Fibroblast of mammary gland (primary cell): ENCODE measurements around the gene COQ8B.

Experiments used
- DNase-seq: peaks from one replicate; pipeline ENCODE4 v3.0.0-alpha.2; 2010; ENCODE audit warnings: low read depth
- H3K4me3 ChIP-seq: 2 replicates; pipeline ENCODE4 v1.5.1; 2011; ENCODE audit warnings: low read depth, mild to moderate bottlenecking, low read length, moderate library complexity; ENCODE audit not compliant: control insufficient read depth
- TF ChIP-seq, protein P1 (sequence below): conservative IDR thresholded peaks from 2 replicates; pipeline ENCODE4 v1.5.1; 2011; ENCODE audit warnings: low read depth, low read length, inconsistent platforms; ENCODE audit not compliant: control insufficient read depth, insufficient read depth

The COQ8B gene

GRCh38 chr19:40686882-40687524, 29.7 kb downstream of the COQ8B start:
- no peak overlapping the region for H3K4me3 ChIP-seq
- TF ChIP-seq, protein P1, sequence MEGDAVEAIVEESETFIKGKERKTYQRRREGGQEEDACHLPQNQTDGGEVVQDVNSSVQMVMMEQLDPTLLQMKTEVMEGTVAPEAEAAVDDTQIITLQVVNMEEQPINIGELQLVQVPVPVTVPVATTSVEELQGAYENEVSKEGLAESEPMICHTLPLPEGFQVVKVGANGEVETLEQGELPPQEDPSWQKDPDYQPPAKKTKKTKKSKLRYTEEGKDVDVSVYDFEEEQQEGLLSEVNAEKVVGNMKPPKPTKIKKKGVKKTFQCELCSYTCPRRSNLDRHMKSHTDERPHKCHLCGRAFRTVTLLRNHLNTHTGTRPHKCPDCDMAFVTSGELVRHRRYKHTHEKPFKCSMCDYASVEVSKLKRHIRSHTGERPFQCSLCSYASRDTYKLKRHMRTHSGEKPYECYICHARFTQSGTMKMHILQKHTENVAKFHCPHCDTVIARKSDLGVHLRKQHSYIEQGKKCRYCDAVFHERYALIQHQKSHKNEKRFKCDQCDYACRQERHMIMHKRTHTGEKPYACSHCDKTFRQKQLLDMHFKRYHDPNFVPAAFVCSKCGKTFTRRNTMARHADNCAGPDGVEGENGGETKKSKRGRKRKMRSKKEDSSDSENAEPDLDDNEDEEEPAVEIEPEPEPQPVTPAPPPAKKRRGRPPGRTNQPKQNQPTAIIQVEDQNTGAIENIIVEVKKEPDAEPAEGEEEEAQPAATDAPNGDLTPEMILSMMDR, result no peak
- no peak for DNase-seq

- no peak overlapping the region for H3K4me3 ChIP-seq
- peak; percentile 38 for DNase-seq
- TF ChIP-seq, protein P1, result no peak
Observed at GRCh38 chr19:40685563-40685962, 31.1 kb downstream of the COQ8B start.

- TF ChIP-seq, protein P1, result no peak
- DNase-seq, result no peak
- H3K4me3 ChIP-seq, result no peak overlapping the region
Observed at GRCh38 chr19:40685016-40685526, 31.6 kb downstream of the COQ8B start.

DNA sequence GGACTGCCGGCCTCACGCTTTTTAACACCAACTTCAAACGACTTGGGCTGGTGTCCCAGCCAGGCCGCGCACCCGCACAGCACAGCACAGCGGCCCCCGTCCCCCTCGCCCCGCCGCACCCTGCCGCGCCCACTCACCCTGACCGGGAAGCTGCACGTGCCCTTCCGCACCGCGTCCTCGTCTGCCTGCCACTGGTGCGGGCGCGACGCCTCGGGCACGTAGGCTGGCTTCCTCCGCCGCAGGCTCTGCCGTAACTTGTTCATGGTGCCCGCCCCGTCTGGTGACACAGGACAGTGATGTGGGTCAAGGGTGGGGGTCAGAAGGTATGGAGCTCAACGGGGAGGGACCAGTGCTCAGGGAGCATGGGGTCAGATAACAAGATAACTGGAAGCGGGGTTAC, 32.4 kb downstream of the COQ8B start:
- H3K4me3 ChIP-seq, result no peak overlapping the region
- no peak for DNase-seq
- TF ChIP-seq, protein P1, result no peak

GRCh38 chr19:40683437-40683836, 33.2 kb downstream of the COQ8B start:
- no peak overlapping the region for H3K4me3 ChIP-seq
- TF ChIP-seq, protein P1, result no peak
- DNase-seq, result no peak

DNA sequence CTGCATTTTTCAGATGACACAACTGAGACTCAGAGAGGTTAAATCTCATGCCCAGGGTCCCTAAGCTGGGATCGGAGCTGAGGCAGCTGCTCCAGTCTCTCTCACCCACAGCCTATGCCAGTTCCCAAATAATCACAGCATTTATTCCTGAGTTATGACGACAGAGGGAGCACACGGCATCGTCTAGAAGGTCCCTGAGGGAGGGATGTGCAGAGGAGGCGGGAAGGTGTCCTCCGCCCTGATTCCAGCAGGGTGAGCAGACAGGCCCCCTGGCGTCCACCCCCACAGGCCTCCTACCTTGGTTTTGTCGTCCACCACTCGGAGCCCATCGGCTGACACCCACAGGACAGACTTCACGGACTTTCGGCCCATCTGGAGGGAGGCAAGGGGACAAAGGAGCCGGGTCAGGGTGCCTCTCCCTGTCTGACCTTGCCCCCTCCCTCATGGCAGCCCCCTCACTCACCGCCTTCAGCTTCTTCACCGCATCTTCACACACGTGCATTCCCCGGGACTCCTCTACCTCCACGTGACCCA, 34.2 kb downstream of the COQ8B start:
- TF ChIP-seq, protein P1, result no peak
- no peak for DNase-seq
- no peak overlapping the region for H3K4me3 ChIP-seq
